Medulla oblongata (tissue), 1 donor: ENCODE measurements around the gene ZMAT3.
"Not testable (repeated sequence)": the region's sequence is repeated elsewhere in the genome, so short reads cannot be mapped to it uniquely, and the experiment has no call there.

ENCODE experiments used
- DNase-seq: peaks from one replicate; pipeline ENCODE4 v3.0.0-alpha.2; 2015; ENCODE audit errors: extremely low spot score

Gene ZMAT3

DNA sequence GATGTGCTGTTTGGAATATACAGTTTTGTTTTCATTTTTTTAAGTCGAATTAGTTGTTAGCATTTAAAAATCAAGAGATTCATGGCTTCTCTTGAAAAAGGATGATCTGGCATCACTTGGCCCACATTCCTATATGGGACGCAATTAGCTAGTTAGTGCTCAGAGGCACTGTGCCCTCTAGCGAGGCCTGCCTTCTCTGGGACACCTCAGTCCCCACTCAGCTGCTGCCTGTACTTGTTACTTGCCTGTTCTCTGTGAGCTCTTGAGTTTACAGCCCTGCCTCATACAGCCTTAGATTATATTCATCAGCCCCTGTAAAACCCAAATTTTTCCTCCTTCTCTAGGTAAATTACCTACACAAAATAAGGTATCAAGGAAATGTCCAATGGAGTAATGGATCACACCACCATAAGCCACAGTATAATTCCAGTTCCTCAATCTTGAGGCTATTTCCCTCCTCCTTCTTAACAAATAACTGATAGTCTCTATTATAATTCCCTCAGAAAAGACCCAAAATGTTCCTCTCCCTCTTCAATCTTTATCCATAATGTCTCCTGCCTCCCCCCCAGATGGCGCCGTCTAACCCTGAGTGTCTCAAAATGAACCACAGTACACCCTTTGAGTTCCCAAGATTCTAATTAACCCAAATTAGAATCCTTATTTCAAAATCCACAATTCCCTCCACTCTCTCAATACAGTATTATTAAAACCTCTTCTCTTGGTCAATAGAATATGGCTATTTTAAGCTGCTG is 2.7 kb downstream of the ZMAT3 start:
- DNase-seq: peak; percentile 30

DNA sequence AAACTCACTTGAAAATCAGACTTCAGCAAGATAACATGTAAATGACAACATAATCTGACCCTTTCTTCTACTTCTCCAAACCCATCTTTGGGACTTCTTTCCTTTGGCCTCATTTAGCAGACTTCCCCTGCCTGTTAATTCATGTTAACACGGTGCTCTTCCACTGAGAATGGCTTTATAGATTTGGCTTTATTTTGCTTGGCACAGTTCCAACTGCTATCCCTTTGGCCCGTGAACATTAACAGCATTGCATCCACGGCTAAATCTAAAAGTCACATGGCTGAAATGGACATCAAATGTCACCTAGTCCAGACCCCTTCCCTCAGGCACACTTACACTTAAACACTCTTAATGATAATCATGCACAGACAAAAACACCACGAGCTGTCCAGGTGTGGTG is 3.8 kb downstream of the ZMAT3 start:
- no peak for DNase-seq

DNA sequence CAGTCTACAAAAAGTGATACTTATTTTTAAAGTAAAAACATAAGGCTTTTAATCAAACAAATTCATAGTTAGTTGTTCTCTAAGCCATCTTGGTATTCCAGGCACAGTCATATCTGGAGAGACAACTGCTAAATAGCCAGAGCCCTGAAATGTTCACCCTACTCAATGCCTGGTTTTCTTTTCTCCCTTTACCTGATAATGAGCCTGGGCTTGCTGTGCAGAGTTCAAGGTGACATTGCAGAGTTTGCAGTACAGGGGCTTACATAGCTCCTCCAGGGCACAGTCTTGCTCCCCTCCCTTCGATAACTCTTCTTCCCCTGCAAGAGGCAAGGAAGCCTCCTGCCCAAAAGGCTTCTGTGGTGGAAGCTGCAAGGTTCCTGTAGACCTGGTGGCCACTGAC is 4.3 kb downstream of the ZMAT3 start:
- no peak for DNase-seq

DNA sequence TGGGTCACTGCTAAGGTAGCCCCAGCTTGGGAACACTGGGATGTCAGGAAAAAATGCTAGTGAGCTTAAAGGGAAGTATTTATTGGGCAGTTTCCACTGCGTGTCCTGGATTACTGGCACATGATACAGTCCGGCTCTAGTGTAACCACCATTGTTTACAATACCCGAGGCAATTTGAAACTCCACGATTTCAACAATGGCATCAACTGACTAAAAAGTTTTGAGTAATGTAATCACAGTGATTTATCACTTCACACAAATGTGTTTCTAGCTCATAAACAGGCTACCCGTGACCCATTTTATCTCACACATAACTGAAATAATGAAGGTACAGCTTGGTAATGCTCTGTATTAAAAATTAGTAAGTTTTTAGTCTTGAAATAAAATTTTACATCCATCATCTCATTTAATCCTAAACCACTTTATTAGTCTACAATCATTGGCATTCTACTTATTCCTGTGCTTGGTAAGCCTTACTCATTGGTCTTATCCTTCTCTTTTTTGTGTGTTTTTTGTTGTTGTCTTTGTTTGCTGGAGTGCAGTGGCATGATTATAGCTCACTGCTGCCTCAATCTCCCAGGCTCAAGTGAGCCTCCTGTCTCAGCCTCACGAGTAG is 7.6 kb downstream of the ZMAT3 start:
- DNase-seq: no peak

DNA sequence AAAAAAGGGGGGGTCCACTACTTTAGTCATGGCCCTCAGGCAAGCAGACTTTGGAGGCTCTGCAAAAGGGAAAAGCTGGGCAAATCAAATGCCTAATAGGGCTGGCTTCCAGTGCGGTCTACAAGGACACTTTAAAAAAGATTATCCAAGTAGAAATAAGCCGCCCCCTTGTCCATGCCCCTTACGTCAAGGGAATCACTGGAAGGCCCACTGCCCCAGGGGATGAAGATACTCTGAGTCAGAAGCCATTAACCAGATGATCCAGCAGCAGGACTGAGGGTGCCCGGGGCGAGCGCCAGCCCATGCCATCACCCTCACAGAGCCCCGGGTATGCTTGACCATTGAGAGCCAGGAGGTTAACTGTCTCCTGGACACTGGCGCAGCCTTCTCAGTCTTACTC is 15.3 kb downstream of the ZMAT3 start:
- DNase-seq: no peak

DNA sequence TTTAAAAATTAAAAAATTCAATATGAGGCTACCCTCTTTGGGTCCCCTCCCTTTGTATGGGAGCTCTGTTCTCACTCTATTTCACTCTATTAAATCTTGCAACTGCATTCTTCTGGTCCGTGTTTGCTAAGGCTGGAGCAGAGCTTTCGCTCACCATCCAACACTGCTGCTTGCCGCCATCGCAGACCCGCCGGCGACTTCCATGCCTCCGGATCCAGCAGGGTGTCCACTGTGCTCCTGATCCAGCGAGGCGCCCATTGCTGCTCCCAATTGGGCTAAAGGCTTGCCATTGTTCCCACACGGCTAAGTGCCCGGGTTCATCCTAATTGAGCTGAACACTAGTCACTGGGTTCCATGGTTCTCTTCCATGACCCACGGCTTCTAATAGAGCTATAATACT is 17.0 kb downstream of the ZMAT3 start:
- DNase-seq: not testable (repeated sequence)

DNA sequence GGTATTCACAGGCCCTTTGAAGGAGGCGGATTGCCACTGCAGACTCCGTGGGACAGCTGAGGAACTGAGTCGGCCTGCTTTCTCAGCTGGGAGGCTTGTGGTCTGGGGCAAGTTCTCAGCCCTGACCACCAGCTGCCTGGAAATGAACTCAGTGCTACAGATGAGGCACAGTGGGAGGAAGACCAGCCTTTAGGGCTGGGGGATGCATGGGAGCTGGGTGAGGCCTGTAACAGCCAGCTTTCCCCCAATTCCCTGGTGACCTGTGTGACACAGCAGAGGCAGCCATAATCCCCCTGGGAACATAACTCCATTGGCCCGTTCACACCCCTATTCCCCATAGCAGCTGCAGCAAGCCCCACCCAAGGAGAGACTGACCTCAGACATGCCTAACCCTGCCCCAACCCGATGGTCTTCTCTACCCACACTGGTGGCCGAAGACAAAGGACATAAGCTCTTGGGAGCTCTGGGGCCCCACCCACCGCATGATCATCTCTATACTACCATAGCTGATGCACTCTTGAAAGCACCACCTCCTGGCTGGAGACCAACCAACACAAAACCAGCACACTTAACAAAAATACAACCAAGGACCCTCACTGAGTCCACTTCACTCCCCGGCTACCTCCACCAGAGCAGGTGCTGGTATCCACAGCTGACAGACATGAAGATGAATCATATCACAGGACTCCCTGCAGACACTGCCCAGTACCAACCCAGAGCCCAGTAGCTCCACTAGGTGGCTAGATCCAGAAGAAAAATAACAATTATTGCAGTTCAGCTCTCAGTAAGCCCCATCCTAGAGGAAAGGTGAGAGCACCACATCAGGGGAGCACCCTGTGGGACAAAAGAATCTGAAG is 24.9 kb downstream of the ZMAT3 start:
- DNase-seq: no peak

DNA sequence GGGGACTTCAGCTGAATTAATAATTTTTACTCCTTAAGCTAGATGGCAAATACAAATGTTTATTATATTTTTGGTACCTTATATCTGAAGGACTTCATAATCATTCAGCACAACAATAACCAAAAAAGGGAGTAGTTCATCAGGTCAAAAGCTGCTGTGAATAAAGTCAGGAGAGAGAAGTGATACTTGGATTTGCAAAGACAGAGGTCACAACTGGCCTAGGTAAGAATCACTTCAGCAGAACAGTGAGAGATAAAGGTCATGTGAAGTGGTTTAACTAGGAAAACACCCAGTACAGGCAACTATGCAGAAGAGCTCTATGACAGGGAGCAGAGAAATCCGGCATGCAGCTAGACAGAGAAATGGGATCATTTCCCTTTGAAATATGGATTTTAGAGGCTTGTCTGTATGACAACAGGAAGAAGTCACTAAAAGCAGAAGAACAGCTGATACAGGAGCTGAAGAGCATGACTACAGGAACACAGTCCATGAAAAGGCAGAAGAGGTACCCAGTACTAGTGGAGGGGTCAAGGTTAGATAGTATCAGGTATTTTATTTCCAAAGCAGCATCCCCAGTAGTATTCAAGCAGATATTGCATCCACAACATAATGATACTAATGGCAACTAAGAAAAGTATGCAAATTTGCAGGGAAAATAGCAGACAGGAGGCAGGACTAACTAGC is 25.7 kb downstream of the ZMAT3 start:
- no peak for DNase-seq

DNA sequence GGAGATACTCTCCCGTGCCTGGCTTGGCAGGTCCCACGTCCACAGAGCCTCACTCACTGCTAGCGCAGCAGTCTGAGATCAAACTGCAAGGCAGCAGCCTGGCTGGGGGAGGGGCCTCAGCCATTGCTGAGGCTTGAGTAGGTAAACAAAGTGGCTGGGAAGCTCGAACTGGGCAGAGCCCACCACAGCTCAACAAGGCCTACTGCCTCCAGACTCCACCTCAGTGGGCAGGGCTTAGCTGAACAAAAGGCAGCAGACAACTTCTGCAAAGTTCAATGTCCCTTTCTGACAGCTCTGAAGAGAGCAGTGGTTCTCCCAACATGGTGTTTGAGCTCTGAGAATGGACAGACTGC is 32.7 kb downstream of the ZMAT3 start:
- DNase-seq: not testable (repeated sequence)

DNA sequence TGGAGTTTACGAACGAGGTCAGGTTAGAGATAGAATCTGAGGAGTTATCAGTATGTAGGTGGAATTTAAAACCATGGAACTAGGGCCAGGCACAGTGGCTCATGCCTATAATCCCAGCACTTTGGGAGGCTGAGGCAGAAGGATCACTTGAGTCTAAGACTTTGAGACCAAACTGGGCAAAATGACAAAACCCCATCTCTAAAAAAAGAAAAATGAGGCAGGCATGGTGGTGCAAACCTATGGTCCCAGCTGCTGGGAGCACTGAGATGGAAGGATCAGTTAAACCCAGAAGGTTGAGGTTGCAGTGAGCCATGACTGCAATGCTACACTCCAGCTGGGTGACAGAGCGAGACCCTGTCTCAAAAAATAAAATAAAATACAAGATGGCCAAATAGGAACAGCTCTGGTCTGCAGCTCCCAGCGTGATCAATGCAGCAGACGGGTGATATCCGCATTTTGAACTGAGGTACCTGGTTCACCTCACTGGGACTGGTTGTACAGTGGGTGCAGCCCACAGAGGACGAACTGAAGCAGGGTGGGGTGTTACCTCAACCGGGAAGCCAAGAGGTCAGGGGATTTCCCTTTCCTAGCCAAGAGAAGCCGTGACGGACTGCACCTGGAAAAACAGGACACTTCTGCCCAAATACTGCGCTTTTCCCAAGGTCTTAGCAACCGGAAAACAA is 33.3 kb downstream of the ZMAT3 start:
- DNase-seq: no peak

DNA sequence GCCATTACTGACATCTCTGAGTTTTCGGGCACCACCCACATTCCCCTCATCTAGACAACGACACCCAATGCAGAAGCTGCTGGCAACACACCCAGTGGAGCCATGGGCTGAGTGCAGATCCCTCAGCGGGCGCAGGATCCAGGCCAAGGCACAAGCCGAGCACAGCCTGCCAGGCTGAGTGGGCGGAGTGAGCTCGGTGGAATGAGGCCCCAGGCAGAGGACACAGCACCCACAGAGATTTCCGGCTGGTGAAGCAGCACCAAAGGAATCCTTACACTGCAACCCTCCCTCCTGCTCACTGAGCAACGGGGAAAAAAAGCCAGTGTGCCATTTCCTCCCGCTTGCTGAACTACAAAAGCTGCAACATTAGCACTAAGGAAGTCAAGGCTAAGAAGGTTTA is 34.3 kb downstream of the ZMAT3 start:
- no peak for DNase-seq

DNA sequence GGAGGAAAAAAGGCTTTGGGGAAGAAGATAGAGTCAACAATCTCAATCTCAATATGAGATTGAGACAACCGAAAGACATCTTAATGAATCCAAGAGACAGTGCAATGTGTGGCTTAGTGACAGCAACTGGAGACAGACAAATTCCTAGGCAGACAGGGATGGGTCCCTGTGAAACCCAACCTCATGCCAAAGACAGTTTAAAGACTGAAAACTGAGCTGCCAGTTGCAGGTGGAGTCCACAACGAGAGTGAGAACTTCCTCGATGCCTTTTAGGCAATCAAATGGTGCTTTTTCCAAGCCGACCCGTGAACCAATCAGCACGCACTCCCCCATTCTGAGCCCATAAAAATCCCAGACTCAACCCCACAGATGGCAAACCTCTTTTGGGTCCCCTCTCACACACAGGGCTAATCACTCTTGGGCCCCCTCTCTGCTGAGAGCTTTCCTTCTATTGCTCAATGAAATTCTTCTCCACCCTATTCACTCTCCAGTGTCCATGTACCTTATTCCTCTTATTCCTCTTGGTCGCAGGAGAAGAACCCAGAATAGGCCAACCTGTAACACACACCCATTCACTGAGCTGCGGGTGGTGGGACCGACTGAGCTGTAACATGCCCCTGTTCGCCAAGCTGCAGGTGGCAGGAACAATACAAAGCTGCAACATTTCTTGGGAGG is 34.8 kb downstream of the ZMAT3 start:
- DNase-seq: no peak

DNA sequence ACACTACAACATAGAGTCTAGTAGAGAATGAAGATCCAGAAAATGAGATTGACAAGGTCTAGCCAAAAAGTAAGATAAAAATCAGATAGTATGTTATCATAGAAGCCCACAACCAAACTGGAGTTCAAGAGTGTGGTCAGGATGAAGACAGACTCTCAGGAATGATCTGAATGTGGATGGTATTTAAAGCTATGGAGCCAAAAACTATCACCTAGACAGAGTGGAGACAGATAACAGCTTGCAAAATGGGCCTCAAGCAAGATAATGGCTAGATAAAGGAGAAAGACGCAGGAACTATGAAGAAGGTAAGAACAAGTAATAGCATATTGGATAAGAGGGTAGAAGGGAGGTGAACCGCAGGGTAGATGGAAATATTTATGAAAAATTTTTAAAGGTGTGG is 35.4 kb downstream of the ZMAT3 start:
- no peak for DNase-seq

DNA sequence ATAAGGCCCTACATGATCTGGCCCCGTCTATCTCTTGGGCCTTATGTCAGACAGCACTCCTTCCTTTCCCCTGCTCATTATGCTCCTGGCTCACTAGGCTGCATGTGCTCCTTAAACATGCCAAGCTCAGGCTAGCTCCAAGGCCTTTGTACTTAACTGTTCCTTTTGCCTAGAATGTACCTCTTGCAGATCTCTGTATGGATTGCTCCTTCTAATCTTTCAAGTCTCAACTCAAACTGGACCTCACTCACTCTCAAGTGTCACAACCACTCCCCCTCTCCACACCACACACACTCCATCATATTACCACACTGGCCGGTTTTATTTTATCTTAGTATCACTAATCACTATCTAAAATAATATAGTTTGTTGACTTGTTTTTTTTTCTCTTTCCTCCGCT is 36.4 kb downstream of the ZMAT3 start:
- DNase-seq: no peak

DNA sequence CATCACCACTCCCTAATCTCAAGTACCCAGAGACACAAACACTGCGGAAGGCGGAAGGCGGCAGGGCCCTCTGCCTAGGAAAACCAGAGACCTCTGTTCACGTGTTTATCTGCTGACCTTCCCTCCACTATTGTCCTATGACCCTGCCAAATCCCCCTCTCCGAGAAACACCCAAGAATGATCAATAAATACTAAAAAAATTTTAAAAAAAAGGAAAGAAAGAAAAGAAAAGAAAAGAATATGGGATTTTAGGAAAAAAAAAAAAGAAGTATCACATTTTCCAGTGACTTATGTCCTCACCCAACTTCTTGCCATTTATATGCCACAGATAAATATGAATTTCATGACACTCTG is 38.3 kb downstream of the ZMAT3 start:
- DNase-seq: not testable (repeated sequence)

DNA sequence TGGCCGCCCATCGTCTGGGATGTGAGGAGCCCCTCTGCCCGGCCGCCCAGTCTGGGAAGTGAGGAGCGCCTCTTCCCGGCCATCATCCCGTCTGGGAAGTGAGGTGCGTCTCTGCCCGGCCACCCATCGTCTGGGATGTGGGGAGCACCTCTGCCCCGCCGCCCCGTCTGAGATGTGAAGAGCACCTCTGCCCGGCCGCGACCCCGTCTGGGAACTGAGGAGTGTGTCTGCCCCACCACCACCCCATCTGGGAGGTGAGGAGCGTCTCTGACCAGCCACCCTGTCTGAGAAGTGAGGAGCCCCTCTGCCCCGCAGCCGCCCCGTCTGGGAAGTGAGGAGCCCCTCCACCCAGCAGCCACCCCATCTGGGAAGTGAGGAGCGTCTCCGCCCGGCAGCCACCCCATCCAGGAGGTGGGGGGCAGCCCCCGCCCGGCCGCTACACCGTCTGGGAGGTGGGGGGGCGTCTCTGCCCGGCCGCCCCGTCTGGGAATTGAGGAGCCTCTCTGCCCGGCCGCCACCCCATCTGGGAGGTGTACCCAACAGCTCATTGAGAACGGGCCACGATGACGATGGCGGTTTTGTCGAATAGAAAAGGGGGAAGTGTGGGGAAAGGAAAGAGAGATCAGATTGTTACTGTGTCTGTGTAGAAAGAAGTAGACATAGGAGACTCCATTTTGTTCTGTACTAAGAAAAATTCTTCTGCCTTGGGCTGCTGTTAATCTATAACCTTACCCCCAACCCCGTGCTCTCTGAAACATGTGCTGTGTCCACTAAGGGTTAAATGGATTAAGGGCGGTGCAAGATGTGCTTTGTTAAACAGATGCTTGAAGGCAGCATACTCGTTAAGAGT is 38.9 kb downstream of the ZMAT3 start:
- not testable (repeated sequence) for DNase-seq

DNA sequence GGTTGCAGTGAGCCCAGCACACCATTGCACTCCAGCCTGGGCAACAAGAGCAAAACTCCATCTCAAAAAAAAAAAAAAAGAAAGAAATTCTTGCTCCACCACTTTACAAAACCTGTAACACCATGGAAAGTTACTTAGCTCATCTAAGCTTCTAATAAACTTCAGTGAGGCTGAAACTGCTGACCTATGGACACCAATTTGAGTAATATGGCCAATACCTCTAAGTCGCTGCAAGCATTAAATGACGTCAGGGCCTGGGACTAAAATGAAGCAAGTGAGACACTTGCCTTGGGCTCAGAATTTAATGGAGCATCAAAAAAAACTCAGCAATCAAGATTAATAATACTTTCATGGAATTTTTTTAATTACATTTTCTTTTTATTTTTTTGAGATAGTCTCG is 42.5 kb downstream of the ZMAT3 start:
- no peak for DNase-seq

DNA sequence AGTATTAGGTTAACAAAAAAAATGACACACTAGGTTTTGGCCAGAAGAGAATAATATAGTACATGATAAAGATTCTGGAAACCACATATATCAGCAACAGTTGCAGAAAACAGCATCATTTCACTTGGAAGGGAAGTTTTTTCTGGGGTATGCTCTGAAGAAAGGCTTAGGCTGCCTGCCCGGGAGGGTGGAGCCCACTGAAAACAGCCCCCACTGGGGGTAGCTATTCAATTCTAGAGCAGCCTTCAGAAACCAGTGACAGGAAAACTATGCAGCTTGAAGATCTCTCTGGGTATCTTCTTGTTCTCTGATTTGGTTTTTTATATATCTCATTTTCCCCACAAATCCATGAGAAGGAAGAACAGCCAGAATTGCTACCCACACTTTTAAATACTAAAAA is 43.2 kb downstream of the ZMAT3 start:
- no peak for DNase-seq

DNA sequence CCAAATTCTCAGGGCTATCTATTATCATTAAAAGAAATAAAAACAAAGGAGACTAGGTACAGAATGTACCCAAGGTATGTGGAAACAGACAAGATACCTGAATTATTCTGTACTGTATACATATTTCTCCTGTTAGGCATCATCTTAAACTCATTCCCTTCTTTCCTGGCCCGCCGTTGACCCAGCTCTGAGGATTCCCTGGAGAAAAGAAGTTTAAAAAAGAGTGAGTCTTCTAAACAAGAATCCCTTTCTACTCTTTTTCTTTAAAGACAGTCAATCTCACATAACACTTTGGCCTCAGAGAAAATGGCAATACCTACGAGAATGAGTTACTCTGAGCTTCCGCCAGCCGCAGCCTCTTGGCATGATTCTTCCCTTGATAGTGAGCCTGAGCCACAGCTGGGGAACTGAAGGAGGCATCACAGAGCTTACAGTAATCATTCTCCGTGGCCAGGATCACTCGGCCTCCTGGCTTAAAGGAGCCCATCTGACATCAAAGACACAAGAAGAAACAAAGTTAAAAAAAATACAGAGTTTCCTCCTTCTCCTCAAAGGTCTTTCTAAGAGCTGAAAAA is 44.2 kb downstream of the ZMAT3 start:
- no peak for DNase-seq

DNA sequence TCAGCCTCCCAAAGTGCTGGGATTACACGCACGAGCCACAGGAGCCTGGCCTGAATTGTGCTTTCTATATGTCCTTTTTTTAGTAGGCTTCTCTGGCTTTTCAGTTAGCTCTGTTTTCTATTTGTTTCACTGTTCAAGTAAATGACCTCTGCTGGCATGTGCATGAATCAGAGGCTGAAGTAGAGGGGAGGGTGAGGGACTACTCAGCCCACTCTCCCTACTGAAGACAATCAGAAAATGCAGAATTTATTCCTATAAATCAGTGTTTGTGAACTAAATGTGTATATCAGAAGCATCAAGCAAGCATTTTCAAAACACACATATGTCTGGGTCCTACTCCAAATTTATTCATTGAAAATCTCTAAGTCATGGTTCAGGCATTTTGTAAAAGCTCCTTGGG is 45.0 kb downstream of the ZMAT3 start:
- DNase-seq: no peak
